ENCODE data around the gene MPRIP.

GRCh38 chr17:17082878-17083277 lies 40.6 kb downstream of the MPRIP start:
- no peak for TF ChIP-seq CTCF (conservative IDR thresholded peaks at IDR 0.05)
- TF ChIP-seq EZH2 (IDR thresholded peaks at IDR 0.05; ENCODE audit: low read depth), result no peak

Measured in PC-9 (cell line).